Left ventricle myocardium superior (tissue), 1 donor: ENCODE measurements around the gene KPTN. TPM values are rescaled to one million over a fixed set of nuclear protein-coding genes. Genes with fewer than 3 reads are reported as not detected.

Experiments used
- ATAC-seq: fragments of 200-7000 bp; cut with Tn5 transposase; one replicate; pipeline ENCODE4 v1.9.1; 2020; ENCODE audit warnings: mild to moderate bottlenecking, moderate library complexity
- DNase-seq: peaks from one replicate; pipeline ENCODE4 v3.0.0-alpha.2; 2020
- intact Hi-C: fragments of 100-400 bp; cut with micrococcal nuclease; formaldehyde crosslinking; loops from one replicate; pipeline ENCODE4 v1.11.0; 2022
- total RNA-seq: library from RNA; stranded (reverse); fragmentation: NEBNext Ultra II Directional; extraction: Animal tissue kit (Norgen Biotek cat#: 25700); gene quantifications from one replicate; pipeline ENCODE4 v1.2.1, GENCODE V29; 2021
- donor health status: DM: no; HTN: yes; CAD: no; lungs with severe emphysema.

Gene KPTN
- total RNA-seq, 1 donor from 2014 or later = 12.3 TPM

- ATAC-seq (no peak), DNase-seq (no peak)
- intact Hi-C loops = no loop called here
Measured at GRCh38 chr19:47446534-47447469, 37.2 kb downstream of the KPTN start.

- DNase-seq = peak; percentile 44
- ATAC-seq = no peak
- intact Hi-C loops = no loop called here
Measured at GRCh38 chr19:47445937-47446402, 38.0 kb downstream of the KPTN start.

- ATAC-seq (no peak), DNase-seq (no peak)
- intact Hi-C loops = no loop called here
Measured at GRCh38 chr19:47445527-47445926, 38.5 kb downstream of the KPTN start.

- ATAC-seq (no peak), DNase-seq (no peak)
- intact Hi-C loops = no loop called here
Measured at GRCh38 chr19:47444388-47444821, 39.6 kb downstream of the KPTN start.

GRCh38 chr19:47443331-47443730, 40.7 kb downstream of the KPTN start:
- ATAC-seq = no peak
- no peak for DNase-seq
- intact Hi-C loops = no loop called here

GRCh38 chr19:47438793-47439220, 45.2 kb downstream of the KPTN start:
- intact Hi-C loops = loop anchor here (5.0 kb wide), 1 partner anchor 268 kb away; no protein-coding TSS in a partner anchor
- DNase-seq (no peak), ATAC-seq (no peak)

GRCh38 chr19:47437500-47437899, 46.5 kb downstream of the KPTN start:
- intact Hi-C loops = loop anchor here (5.0 kb wide), 1 partner anchor 270 kb away; no protein-coding TSS in a partner anchor
- ATAC-seq (no peak), DNase-seq (no peak)

GRCh38 chr19:47436712-47437401, 47.2 kb downstream of the KPTN start:
- intact Hi-C loops = loop anchor here (5.0 kb wide), 1 partner anchor 270 kb away; no protein-coding TSS in a partner anchor

GRCh38 chr19:47435883-47436417, 48.1 kb downstream of the KPTN start:
- DNase-seq = no peak

More at GRCh38 chr19:47436712-47437401, 47.2 kb downstream of the KPTN start:
- ATAC-seq (peak; percentile 97), DNase-seq (peak; percentile 84)

GRCh38 chr19:47435196-47435595, 48.8 kb downstream of the KPTN start:
- no peak for DNase-seq
- ATAC-seq = no peak
- intact Hi-C loops = loop anchor here (5.0 kb wide), 1 partner anchor 272 kb away; no protein-coding TSS in a partner anchor

More at GRCh38 chr19:47435883-47436417, 48.1 kb downstream of the KPTN start:
- intact Hi-C loops = loop anchor here (5.0 kb wide), 1 partner anchor 271 kb away; no protein-coding TSS in a partner anchor
- ATAC-seq = no peak

GRCh38 chr19:47434088-47434487, 49.9 kb downstream of the KPTN start:
- DNase-seq (no peak), ATAC-seq (no peak)
- intact Hi-C loops = no loop called here

GRCh38 chr19:47433121-47433520, 50.9 kb downstream of the KPTN start:
- intact Hi-C loops = no loop called here
- ATAC-seq = no peak
- no peak for DNase-seq

- intact Hi-C loops = no loop called here
- ATAC-seq (no peak), DNase-seq (no peak)
Measured at GRCh38 chr19:47432499-47432898, 51.5 kb downstream of the KPTN start.

GRCh38 chr19:47432091-47432490, 51.9 kb downstream of the KPTN start:
- intact Hi-C loops = no loop called here
- no peak for DNase-seq
- ATAC-seq = no peak

GRCh38 chr19:47430041-47430802, 53.8 kb downstream of the KPTN start:
- DNase-seq = peak; percentile 53
- ATAC-seq = peak; percentile 22
- intact Hi-C loops = no loop called here

GRCh38 chr19:47429140-47429793, 54.8 kb downstream of the KPTN start:
- intact Hi-C loops = no loop called here
- ATAC-seq = no peak
- no peak for DNase-seq

GRCh38 chr19:47428177-47428894, 55.7 kb downstream of the KPTN start:
- intact Hi-C loops = no loop called here
- ATAC-seq (peak; percentile 92), DNase-seq (peak; percentile 83)
